ENCODE data around the gene GRK4.
"Not testable (repeated sequence)": the region's sequence is repeated elsewhere in the genome, so short reads cannot be mapped to it uniquely, and the experiment has no call there.

GRK4 gene

DNA sequence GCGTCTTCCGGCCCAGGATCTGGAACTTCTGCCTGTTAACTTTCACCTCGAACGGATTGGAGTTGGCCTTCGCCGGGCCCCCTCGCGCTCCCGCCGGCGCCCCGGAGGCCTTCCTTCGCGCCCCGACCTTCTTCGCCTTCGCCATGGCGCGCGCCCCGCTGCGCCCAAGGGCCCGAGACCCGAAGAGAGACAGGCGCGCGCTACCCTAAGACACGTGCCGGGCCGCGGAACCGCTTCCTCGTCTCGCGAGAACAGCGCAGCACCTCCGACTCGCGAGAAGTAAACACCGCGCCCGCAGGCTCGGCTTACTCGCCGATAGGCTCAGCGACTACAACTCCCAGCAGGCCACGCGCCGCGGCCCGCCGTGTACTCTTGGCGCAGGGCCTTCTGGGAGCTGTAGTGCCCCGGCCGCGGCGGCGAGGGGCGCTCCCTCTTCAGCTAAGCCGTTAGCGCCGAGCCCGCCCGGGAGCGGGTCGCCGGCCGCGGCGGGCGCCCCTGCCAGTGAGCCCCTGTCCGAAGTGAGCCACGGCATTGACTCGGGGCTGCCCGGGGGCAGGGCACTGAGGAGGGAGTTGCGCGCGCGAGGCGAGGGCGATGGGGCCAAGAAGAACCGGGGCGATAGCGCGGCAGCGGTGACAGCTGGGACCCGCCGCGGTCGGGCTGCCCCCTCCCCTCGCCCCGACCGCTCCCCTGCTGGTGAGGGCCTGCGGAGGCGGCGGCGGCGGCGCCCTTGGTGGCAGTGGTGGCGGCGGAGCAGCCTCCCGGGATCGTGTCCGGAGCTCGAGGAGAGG is at the start of gene GRK4, which contains the start of gene NOP14:
TSS of gene GRK4 (plus strand) at position 397 of the 791 bp plus-strand sequence. CDS start 500 bp downstream, outside the sequence.
TSS of gene NOP14 (minus strand) at position 232 of the 791 bp plus-strand sequence. CDS start at position 145, 87 bp downstream.
- DNase-seq: peak; percentile 96
- ATAC-seq: peak; percentile 95

DNA sequence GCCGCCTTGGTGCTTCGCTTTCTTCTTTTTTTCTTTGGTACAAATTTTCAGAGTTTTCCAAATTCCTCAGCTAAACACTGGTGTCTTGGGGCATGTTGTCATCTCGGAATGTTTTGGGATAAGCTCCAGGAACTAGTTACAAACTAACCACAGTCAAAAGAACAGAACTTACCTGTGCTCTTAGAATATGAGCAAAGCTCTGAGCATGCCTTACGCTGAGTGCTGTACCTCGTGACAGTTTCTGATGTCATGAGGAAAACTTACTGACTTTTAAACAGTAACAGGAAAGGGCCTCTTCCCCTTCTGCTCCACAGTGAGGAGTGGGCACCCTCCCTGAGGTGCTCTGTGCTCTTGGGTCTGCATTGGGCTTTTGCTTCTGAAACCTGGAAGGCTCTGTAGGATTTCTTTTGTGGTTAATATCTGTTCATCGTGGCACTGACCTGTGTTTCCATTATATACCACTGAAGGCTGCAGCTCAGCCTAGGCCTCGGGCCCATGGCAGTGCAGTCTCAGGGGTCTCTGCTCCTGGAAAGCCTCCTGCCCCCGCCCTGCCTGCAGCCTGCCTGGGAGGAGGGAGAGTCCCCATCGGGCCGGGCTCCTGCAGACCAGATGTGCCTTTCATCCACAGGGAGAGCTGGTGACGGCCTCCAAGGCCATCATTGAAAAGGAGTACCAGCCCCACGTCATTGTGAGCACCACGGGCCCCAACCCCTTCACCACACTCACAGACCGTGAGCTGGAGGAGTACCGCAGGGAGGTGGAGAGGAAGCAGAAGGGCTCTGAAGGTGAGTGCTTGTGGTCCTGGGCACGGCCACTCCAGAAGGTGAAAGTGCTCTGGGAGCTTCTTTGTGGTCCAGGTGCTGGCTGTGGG is 48.9 kb upstream of the GRK4 start:
- ATAC-seq: peak; percentile 92
- DNase-seq: peak; percentile 39

DNA sequence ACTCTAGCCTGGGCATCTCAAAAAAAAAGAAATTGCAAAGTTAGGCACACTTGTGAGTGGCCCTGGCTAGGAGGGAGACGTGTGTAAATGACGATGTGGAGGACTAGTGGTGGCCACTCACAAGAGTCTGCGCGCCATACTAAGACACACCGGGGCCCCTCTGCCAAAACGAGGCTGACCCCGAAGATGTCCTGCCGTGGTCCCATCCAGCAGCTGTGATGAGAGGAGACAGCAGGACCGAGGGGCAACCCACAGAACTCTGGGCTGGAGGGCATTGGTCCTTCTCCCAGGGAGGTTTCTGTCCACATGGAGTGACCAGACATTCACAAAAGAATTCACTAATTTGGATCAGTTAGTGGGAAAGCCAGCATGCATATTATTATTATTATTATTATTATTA is 47.6 kb upstream of the GRK4 start:
- ATAC-seq (no peak), DNase-seq (no peak)

DNA sequence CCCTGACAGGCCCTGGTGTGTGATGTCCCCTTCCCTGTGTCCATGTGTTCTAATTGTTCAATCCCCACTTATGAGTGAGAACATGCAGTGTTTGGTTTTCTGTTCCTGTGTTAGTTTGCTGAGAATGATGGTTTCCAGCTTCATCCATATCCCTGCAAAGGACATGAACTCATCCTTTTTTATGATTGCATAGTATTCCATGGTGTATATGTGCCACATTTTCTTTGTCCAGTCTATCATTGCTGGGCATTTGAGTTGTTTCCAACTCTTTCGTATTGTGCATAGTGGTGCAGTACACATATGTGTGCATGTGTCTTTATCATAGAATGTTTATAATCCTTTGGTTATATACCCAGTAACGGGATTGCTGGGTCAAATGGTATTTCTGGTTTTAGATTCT is 46.7 kb upstream of the GRK4 start:
- not testable (repeated sequence) for DNase-seq, ATAC-seq

DNA sequence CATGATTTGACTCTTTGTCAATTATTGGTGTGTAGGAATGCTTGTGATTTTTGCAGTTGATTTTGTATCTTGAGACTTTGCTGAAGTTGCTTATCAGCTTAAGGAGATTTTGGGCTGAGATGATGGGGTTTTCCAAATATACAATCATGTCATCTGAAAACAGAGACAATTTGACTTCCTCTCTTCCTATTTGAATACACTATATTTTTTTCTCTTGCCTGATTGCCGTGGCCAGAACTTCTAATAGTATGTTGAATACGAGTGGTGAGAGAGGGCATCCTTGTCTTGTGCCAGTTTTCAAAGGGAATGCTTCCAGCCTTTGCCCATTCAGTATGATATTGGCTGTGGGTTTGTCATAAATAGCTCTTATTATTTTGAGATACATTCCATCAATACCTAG is 45.1 kb upstream of the GRK4 start:
- not testable (repeated sequence) for ATAC-seq, DNase-seq

DNA sequence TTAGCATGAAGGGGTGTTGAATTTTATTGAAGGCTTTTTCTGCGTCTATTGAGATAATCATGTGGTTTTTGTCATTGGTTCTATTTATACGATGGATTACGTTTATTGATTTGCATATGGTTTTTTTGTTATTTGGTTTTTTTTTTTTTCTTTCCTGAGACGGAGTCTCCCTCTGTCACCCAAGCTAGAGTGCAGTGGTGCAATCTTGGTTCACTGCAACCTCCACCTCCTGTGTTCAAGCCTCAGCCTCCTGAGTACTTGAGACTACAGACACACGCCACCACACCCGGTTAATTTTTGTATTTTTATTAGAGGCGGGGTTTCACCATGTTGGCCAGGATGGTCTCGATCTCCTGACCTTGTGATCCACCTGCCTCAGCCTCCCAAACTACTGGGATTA is 44.7 kb upstream of the GRK4 start:
- not testable (repeated sequence) for ATAC-seq, DNase-seq

DNA sequence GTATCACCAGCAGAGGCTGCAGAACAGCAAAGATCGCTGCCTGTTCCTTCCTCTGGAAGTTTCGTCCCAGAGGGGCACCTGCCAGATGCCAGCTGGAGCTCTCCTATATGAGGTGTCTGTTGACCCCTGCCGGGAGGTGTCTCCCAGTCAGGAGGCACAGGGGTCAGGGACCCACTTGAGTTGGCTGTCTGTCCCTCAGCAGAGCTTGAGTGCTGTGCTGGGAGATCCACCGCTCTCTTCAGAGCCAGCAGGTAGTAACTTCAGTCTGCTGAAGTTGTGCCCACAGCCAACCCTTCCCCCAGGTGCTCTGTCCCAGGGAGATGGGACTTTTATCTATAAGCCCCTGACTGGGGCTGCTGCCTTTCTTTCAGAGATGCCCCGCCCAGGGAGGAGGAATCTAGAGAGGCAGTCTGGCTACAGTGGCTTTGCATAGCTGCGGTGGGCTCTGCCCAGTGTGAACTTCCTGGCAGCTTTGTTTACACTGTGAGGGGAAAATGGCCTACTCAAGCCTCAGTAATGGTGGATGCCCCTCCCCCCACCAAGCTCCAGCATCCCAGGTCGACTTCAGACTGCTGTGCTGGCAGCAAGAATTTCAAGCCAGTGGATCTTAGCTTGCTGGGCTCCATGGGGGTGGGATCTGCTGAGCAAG is 40.8 kb upstream of the GRK4 start:
- peak; percentile 36 for DNase-seq
- ATAC-seq: not testable (repeated sequence)

DNA sequence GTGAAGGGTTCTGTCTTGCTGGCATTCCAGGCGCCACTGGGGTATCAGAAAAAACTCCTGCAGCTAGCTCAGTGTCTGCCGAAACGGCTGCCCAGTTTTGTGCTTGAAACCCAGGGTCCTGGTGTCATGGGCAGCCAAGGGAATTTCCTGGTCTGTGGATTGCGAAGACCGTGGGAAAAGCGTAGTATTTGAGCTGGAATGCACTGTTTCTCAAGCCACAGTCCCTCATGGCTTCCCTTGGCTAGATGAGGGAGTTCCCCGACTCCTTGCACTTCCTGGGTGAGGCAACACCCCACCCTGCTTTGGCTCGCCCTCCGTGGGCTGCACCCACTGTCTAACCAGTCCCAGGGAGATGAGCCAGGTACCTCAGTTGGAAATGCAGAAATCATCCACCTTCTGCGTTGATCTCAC is 40.2 kb upstream of the GRK4 start:
- DNase-seq (no peak), ATAC-seq (no peak)

DNA sequence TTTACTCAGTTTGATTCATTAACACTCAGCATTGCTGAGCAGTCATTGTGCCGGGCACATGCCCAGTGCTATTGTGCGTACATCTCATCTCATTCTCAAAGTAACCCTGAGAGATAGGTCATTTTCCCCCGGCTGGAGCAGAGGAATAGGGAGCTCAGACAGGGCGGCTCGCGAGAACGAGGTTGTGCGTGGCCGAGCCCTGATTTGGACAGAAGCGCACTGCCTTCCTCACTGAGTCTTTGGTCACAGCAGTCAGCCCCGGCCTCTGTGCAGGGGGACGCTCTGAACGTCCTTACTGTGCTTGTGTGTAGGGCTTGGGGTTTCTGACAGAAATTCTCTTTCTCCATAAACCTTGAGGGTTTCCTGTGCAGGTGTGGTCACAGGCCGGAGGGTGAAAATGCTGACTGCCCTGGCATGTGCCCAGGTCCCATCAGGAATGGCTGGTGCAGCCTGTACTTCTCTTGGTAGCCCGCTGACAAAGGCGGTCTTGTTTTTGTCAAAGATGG is 39.6 kb upstream of the GRK4 start:
- ATAC-seq (no peak), DNase-seq (no peak)

DNA sequence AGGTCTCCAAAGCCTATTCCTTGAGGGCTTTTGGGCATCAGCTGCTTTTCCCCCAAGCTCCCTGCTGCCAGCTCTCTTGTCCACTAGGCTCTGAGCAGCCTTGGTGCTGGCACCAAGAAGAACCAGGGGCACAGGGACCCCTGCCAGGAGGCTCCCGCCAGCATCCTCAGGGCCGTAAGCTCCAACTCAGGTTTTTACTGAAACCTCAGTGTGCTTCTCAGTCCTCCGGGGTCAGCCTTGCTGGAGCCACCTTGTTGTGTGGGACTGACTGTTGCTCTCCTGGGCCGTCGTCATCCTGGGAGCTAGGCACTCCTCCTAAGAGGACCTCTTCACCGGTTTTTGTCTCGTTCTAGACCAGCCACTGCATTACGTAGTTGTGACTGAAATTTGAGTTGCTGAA is 39.1 kb upstream of the GRK4 start:
- ATAC-seq: no peak
- no peak for DNase-seq

DNA sequence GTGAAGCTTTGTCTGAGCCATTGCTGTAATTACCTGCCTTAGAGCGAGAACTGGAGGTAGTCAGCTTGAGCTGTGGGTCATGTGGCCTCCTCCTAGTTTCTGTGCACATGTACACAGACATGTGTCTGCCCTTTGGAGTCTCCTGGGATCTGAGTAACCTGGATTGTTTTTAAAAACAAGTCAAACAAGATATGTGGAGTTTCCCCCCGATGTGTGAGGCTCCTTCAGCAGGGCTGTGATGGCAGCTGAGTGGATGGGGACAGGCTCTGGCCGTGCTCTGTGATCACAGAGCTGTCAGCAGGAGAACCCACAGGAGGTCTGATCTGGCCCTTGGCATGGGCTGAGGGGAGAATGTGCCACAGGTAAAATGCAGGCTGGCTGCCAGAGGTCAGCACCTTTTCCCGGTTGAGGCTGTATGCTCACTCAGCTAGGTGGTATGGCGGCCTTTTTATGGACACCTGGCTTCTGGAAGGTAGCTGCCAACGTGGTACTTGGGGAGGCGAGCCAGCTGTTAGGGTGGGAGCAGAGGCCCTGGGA is 38.5 kb upstream of the GRK4 start:
- DNase-seq (no peak), ATAC-seq (no peak)

DNA sequence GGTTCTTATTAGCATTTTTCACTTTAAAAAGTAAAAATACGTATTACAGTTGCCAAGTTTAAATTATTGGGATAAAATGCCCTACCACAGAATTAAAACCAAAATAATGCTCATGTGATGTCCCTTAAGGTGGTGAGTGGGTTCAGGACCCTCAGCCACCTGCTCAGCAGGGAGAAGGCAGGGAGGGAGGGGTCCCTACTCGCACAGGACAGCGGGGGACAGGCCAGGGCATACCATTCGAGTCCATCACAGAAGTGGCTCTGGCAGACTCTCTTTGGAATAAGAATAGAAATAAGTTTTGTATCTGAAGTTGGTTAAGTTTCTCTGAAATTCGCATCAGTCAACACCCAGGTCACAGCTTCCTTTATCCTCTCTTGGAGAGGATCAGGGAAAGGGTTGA is 37.9 kb upstream of the GRK4 start:
- DNase-seq (no peak), ATAC-seq (no peak)

DNA sequence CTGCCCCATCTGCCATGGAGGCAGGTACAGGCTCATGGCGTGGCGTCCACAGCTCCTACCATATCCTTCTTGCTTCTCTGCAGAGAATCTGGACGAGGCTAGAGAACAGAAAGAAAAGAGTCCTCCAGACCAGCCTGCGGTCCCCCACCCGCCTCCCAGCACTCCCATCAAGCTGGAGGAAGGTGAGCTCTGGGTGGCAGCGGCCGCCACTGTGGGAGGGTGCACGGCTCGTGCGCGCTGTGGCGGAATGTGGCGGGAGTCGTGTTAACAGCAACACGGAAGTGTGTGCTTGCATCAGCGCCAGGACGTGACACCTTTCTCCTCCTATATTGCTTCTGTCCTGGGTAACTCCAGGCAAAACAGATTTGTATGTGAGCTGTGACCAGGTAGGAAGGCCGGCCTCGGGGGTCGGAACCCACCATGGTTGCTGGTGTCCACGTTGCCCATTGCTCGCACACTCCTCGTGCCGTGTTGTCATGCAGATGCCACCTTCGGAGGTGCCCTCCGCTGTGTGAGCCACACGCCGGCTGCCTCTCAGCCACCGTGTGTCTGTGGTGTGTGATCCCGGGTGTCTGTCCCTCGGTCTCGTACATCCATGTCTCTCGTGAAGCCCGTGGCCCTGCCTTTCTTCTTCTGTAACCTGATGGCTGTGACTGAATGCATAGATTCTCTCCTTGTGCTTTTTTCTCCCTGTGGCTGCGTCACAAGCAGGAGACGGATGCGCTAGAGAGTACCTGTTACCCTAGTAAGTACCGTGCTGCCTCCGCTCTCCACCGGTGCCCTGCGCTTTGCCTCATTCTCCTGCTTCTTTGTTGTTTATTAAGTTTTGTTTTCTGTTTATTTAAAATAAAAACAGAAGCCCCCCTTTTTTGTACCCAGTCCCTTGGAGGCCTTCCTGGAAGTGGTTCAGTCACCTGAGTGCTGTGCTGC is 37.2 kb upstream of the GRK4 start:
- no peak for DNase-seq
- no peak for ATAC-seq

DNA sequence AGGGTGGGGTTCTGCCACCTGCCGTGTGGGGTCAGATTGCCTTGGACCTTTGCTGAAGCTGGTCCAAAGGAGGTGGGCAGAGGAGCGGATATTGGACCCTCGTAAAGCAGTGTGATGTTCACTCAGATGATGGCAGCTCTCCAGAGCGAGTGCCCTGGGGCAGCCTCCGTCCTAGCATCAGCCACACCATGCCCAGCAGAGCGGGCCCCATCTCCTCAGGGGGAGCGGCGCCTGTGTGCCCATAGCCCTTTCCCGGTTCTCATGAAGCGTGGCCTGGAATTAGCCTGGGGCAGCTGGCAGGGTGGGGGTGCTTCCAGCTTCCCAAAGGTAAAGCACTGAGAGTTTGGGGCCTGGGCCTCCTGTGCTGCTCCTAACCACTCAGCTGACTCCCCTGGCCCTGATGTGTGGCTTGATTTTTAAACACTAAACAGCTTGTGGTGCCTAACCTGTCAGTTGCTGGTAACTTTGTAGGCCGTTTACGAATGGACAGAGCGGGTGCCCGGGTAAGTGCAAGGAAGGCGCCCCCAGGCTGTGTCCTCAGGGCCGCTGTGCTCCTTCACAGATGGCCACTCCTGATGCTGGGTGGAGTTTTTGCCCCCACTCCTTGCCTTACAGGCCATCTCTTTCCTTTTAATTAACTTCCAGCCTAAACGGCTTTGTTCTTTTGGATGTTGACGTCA is 36.2 kb upstream of the GRK4 start:
- DNase-seq (no peak), ATAC-seq (no peak)

DNA sequence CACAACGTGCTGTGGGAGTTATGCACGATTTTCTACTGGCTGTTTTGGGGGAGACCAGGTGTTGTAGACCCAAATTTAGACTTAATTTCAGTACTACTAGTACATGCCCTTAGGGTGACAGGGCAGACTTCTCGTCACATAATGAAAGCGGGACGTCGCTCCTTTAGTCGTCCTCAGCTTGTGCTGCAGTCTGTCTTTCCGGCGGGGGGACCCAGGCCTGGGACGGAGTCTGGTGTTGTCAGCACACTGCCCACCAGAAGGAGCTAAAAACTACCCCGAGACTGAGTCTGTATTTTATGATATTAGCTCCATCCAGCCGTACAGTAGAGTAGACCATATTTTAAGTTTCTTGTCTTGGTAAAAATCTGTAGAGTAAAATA is 35.7 kb upstream of the GRK4 start:
- DNase-seq (no peak), ATAC-seq (no peak)

DNA sequence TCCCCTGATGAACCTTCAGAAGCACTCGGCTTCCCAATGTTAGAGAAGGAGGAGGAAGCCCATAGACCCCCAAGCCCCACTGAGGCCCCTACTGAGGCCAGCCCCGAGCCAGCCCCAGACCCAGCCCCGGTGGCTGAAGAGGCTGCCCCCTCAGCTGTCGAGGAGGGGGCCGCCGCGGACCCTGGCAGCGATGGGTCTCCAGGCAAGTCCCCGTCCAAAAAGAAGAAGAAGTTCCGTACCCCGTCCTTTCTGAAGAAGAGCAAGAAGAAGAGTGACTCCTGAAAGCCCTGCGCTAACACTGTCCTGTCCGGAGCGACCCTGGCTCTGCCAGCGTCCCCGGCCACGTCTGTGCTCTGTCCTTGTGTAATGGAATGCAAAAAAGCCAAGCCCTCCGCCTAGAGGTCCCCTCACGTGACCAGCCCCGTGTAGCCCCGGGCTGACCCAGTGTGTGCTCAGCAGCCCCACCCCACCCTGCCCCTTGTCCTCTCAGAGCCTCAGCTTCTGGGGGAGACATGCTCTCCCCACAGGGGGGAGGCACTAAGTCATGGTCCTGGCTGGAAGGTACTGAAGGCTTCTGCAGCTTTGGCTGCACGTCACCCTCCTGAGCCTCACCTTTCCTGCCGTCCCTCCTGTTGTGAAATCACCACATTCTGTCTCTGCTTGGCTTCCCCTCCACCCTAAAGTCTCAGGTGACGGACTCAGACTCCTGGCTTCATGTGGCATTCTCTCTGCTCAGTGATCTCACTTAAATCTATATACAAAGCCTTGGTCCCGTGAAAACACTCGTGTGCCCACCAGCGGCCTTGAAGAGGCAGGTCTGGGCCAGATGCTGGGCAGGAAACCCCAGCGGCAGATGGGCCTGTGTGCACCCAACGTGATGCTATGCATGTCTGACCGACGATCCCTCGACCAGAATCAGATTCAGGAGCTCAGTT is 34.9 kb upstream of the GRK4 start:
- DNase-seq (no peak), ATAC-seq (no peak)

DNA sequence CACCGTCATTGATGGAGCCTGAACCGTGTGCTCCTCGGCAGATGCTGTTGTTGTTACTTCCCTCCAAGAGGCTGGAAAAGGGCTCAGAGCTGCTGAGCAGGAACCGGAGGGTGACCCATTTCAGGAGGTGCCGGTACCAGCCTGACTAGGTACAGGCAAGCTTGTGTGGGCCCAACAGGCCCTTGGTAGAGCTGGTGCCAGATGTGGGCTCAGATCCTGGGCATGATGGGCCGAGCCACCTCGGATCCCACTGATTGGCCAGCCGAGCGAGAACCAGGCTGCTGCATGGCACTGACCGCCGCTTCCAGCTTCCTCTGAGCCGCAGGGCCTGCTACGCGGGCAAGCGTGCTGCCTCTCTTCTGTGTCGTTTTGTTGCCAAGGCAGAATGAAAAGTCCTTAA is 33.9 kb upstream of the GRK4 start:
- DNase-seq: no peak
- ATAC-seq: no peak

DNA sequence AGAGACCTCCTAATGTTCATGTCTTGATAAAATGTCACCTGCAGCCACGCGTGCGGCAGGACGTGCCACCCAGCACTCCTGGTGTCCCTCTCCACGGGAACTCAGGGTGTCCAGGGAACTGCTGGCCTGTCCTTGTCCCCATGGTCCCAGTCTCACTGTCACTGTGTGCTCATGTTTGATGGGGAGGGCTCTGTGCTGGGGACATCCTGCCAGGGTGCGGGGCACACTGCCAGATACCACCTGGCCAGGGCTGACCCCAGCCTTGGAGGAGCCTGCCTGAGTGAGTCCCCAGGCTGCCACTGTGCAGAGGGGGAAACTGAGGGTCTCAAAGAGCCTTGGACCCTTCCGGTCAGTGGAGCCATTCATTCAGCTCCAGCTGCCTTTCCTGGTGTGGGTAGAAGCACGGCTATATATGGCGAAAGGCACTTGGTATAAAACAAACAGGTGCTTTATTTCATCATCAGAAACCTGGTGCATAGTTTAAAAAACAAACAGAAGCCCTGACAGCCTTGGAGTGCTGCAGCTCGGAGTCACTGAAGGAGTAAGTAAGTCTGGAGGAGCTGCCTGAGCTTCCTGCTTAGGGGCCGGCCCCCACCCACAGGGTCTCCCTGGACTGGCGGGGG is 33.1 kb upstream of the GRK4 start:
- DNase-seq (no peak), ATAC-seq (no peak)
